ENCODE measurements around the gene ZNF443.
"Not testable (repeated sequence)": the region's sequence is repeated elsewhere in the genome, so short reads cannot be mapped to it uniquely, and the experiment has no call there.

The ZNF443 gene

DNA sequence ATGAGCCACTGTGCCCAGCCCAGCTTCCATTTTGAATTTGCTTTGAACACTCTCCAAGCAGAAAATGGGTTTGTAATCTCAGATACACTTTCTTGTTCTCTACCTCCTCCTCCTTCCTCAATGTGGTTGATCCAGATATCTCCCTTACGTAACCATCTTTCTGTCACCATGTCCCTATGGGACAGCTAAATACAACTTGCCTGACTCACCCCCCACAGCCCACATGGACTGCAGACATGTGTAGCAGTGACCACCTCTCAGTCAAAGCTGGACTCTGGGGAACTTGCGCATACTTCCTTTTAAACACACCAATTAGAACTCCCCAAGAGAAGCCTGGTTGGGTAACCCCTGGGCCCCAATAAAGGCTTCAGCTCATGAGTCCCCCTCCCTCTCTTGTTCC, 28.9 kb downstream of the ZNF443 start:
- no peak for DNase-seq

DNA sequence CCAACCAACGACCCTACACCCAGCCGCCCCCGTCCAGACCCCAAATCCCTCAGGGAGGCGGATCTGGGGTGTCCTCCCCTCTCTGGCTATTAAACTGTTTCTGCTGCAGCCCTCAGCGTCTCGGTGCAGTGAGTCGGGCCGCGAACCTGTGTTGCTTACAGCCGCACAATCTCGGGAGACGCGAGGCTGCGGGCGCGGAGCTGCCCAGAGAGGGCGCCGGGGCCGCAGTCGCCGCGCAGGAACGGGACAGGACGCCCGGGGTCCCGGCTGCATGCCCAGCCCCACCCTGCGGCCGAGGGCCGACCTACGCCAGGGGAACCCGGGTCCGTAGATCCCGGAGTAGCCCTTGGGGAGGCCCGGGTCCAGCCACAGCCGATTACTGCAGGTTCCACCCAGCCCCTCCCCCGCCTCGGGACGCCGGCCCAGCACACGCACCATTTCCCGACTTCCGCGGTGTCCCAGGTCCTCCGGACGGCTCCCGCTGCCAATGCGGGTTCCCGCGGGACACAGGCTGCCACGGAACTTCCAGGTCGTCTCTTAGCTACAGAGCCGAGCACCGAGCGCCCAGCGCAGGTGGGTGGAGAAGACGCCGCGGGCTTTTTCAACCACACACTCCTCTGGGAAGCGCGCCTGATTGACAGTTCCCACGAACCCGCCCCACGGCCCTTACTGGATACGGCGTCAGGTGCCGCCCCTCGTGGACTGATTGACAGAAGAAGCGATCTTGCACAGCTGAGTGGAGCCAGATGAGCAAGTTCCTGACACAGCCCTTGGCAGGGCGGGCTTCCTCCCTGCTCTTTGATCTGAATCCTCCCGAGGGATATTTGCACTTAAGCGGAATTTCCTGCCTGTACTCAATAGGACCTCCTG, 40.0 kb downstream of the ZNF443 start, which contains the start of gene ZNF799:
Gene ZNF799 (minus strand): TSS at position 639 of the 870 bp plus-strand sequence. CDS start 201 bp downstream, at position 438.
- peak; percentile 90 for DNase-seq

DNA sequence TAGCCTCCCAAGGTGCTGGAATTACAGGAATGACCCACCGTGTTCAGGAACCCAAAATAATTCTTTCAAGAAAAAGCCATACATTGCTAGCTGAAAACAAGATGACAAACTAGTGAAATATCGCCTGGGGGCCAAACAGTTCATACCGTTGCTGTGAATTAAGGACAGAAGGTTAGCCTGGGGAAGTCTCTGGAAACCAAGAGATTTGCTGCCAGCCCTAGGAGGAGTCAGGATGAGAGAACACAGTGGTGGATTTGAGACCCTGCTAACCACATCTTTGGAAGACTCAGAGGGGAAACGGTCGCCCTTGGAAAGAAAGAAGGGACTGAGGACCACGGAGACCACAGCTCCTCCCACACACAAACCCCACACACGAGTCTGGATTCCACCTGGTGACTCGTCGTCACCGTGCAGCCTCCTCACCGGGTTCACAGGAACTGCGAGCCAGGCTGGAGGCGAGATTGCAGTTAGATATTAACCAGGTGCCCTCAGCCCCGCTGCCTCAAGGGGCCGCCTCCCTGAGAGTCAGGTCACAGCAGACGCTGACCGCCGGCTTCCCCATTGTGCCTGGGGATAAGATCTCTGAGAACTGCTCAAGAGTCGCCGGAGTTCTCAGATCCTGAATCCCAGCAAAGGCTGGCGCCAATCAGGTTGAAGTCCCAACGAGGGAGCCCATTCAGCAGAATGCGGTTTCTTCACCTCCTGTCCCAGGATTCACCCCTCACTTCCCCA, 40.8 kb downstream of the ZNF443 start:
- peak; percentile 37 for DNase-seq

DNA sequence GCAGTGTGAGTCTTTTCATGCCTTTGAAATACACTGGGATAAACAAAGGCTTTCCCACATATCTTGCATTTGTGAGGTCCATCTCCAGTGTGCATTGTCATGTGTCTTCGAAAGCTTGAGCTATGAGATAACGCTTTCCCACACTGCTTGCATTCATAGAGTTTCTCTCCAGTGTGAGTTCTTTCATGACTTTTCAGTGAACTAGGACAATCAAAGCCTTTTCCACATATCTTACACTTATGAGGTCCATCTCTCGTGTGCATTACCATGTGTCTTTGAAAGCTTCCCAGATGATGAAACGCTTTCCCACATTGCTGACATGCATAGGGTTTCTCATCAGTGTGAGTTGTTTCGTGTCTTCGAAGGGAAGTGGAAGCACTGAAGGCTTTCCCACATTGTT, 49.7 kb downstream of the ZNF443 start:
- DNase-seq, result not testable (repeated sequence)

DNA sequence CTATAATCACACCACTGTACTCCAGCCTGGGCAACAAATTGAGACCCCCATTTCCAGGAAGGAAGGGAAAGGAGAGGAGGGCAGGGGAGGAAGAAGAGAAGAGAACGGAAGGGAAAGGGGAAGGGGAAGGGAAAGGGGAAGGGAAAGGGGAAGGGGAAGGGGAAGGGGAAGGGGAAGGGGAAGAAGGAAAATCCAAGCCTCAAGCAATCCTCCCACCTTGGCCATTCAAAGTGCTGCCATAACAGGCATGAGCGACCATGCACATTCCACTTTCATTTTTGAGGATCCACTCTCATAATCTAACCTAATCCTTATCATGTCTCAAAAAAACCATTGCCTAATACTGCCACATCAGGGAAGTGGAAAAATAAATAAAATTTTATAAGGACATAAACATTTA, 54.5 kb downstream of the ZNF443 start:
- DNase-seq, result not testable (repeated sequence)

DNA sequence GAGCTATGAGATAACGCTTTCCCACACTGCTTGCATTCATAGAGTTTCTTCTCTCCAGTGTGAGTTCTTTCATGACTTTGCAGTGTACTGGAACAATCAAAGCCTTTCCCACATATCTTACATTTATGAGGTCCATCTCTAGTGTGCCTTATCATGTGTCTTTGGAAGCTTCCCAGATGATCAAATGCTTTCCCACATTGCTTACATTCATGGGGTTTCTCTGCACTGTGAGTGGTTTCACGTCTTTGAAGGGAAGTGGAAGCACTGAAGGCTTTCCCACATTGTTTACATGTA, 60.4 kb downstream of the ZNF443 start:
- no peak for DNase-seq

DNA sequence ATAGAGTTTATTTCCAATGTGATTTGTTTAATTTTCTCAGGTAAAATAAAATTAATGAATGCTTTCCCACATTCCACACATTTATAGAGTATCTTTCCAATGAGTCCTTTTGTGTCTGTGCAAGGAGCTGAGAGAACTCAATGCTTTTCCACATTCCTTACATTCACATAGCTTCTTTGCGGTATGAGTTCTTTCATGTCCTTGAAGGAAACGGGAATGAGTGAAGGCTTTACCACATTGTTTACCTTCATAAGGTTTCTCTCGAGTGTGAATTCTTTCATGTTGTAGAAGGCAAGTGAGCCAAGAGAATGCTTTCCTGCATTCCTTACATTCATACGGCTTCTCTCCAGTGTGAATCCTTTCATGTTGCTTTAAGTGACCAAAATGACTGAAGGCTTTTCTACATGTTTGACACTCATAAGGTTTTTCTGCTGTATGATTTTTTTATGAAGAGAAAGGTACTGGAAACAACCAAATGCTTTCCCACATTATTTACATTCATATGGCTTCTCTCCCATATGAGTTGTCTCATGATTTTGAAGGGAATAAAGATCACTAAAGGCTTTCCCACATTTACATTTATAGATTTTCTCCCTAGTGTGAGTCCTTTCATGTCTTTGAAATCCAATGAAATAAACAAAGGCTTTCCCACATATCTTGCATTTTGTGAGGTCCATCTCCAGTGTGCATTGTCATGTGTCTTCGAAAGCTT, 60.9 kb downstream of the ZNF443 start:
- no peak for DNase-seq

All from T1000 (cell line).